GM12864 (cell line): ENCODE measurements around the gene PSMC1.

Experiments
- DNase-seq: peaks from one replicate; pipeline ENCODE4 v3.0.0-alpha.2; 2011; ENCODE audit warnings: low read depth
- H3K4me3 ChIP-seq: 2 replicates; pipeline ENCODE4 v1.5.1; 2011; ENCODE audit warnings: mild to moderate bottlenecking, low read depth, low read length, control low read depth
- CTCF ChIP-seq: IDR thresholded peaks from 2 replicates; pipeline ENCODE4 v1.5.1; 2011; ENCODE audit warnings: low read depth, mild to moderate bottlenecking, moderate library complexity, low read length, control low read depth, inconsistent platforms; ENCODE audit errors: missing control alignments

Gene PSMC1

GRCh38 chr14:90268420-90268819, 12.1 kb downstream of the PSMC1 start:
- DNase-seq = no peak
- TF ChIP-seq CTCF = no peak
- H3K4me3 ChIP-seq = no peak overlapping the region

- no peak for DNase-seq
- no peak for TF ChIP-seq CTCF
These were observed 16.2 kb downstream of the PSMC1 start for GRCh38 chr14:90272523-90272922.

GRCh38 chr14:90273532-90273931, 17.2 kb downstream of the PSMC1 start:
- DNase-seq = no peak
- H3K4me3 ChIP-seq = no peak overlapping the region
- no peak for TF ChIP-seq CTCF

More at GRCh38 chr14:90272523-90272922, 16.2 kb downstream of the PSMC1 start:
- H3K4me3 ChIP-seq = no peak overlapping the region

- no peak for DNase-seq
- no peak for TF ChIP-seq CTCF
- no peak overlapping the region for H3K4me3 ChIP-seq
These were observed 17.7 kb downstream of the PSMC1 start for GRCh38 chr14:90274019-90274418.

GRCh38 chr14:90274808-90275457, 18.6 kb downstream of the PSMC1 start:
- TF ChIP-seq CTCF = no peak
- H3K4me3 ChIP-seq = no peak overlapping the region
- DNase-seq = no peak

GRCh38 chr14:90275458-90275814, 19.1 kb downstream of the PSMC1 start:
- DNase-seq = no peak
- no peak for TF ChIP-seq CTCF
- no peak overlapping the region for H3K4me3 ChIP-seq

GRCh38 chr14:90275820-90276219, 19.5 kb downstream of the PSMC1 start:
- TF ChIP-seq CTCF = no peak
- H3K4me3 ChIP-seq = no peak overlapping the region
- no peak for DNase-seq
